Right kidney (tissue), 1 donor: Measurements from ENCODE around the gene CXXC5.

ENCODE experiments used
- DNase-seq: peaks from one replicate; pipeline ENCODE4 v3.0.0-alpha.2; 2016

Gene CXXC5

GRCh38 chr5:139664086-139664693 lies 16.0 kb downstream of the CXXC5 start:
- DNase-seq = no peak

GRCh38 chr5:139664727-139665351 lies 16.7 kb downstream of the CXXC5 start:
- DNase-seq = no peak

GRCh38 chr5:139665626-139666025 lies 17.5 kb downstream of the CXXC5 start:
- no peak for DNase-seq

GRCh38 chr5:139666551-139666950 lies 18.4 kb downstream of the CXXC5 start:
- DNase-seq = no peak

GRCh38 chr5:139667001-139667729 lies 19.0 kb downstream of the CXXC5 start:
- no peak for DNase-seq

- no peak for DNase-seq
Measured at GRCh38 chr5:139667730-139668063, 19.5 kb downstream of the CXXC5 start.

- DNase-seq = peak; percentile 73
Measured at GRCh38 chr5:139668064-139668880, 20.1 kb downstream of the CXXC5 start.

GRCh38 chr5:139668924-139669661 lies 20.9 kb downstream of the CXXC5 start:
- DNase-seq = no peak

- DNase-seq = peak; percentile 77
Measured at GRCh38 chr5:139669662-139670368, 21.7 kb downstream of the CXXC5 start.

- peak; percentile 58 for DNase-seq
Measured at GRCh38 chr5:139670369-139671095, 22.4 kb downstream of the CXXC5 start.

GRCh38 chr5:139671096-139671841 lies 23.1 kb downstream of the CXXC5 start:
- DNase-seq = peak; percentile 66

- DNase-seq = no peak
Measured at GRCh38 chr5:139675213-139675612, 27.1 kb downstream of the CXXC5 start.

GRCh38 chr5:139675825-139676224 lies 27.7 kb downstream of the CXXC5 start:
- DNase-seq = no peak

GRCh38 chr5:139676406-139676805 lies 28.3 kb downstream of the CXXC5 start:
- no peak for DNase-seq

GRCh38 chr5:139676951-139677735 lies 29.0 kb downstream of the CXXC5 start:
- DNase-seq = peak; percentile 67

GRCh38 chr5:139677736-139678613 lies 29.8 kb downstream of the CXXC5 start:
- peak; percentile 63 for DNase-seq

GRCh38 chr5:139678751-139679750 lies 30.9 kb downstream of the CXXC5 start:
- DNase-seq = no peak
